Calu3 (cell line): ENCODE data around the gene CDT1. TPM values are rescaled to one million over a fixed set of nuclear protein-coding genes. Genes with fewer than 3 reads are reported as not detected.

Source experiments
- BruUV-seq: library from RNA; stranded (reverse); fragments of 400-500 nt; replicated peaks from 2 replicates; lab custom pipeline; 2021; lab: Mats Ljungman, UMichigan
- CTCF ChIA-PET: fragments of 300-600 bp; sonication (Branson Sonifier 250); formaldehyde crosslinking; loops from one replicate; lab custom pipeline; 2022; ENCODE audit warnings: antibody characterized with exemption; lab: Charles Lee
- DNase-seq: peaks from one replicate; pipeline ENCODE4 v3.0.0; 2022
- H3K27ac Mint-ChIP-seq: one replicate; pipeline ENCODE4 v1.8.0; 2022; ENCODE audit warnings: mixed read lengths; ENCODE audit not compliant: unreplicated experiment
- H3K27me3 Mint-ChIP-seq: one replicate; pipeline ENCODE4 v1.8.0; 2022; ENCODE audit warnings: mixed read lengths; ENCODE audit not compliant: unreplicated experiment
- H3K36me3 Mint-ChIP-seq: one replicate; pipeline ENCODE4 v1.8.0; 2022; ENCODE audit warnings: mild to moderate bottlenecking, moderate library complexity, mixed read lengths; ENCODE audit not compliant: insufficient read depth, unreplicated experiment
- H3K4me1 Mint-ChIP-seq: one replicate; pipeline ENCODE4 v1.8.0; 2022; ENCODE audit warnings: mild to moderate bottlenecking, low read depth, mixed read lengths; ENCODE audit not compliant: unreplicated experiment
- H3K4me3 Mint-ChIP-seq: one replicate; pipeline ENCODE4 v1.8.0; 2022; ENCODE audit warnings: mild to moderate bottlenecking, low read depth, moderate library complexity, mixed read lengths; ENCODE audit not compliant: unreplicated experiment
- H3K9me3 Mint-ChIP-seq: one replicate; pipeline ENCODE4 v1.8.0; 2022; ENCODE audit warnings: low read depth, mixed read lengths; ENCODE audit not compliant: unreplicated experiment
- CTCF ChIP-seq: fragments of 200-600 bp; IDR thresholded peaks from one replicate; pipeline ENCODE4 v1.8.0; 2022; ENCODE audit warnings: antibody characterized with exemption; ENCODE audit not compliant: unreplicated experiment
- intact Hi-C: fragments of 100-400 bp; cut with micrococcal nuclease; formaldehyde crosslinking; loops from one replicate; pipeline ENCODE4 v1.10.0; 2022; ENCODE audit not compliant: unreplicated experiment
- total RNA-seq: library from RNA; stranded (reverse); gene quantifications from 2 replicates; pipeline ENCODE4 v1.2.3, GENCODE V29; 2022

CDT1 gene
- total RNA-seq, 1 experiment from 2014 or later, result 74.8 TPM

GRCh38 chr16:88783391-88784073 is 20.1 kb upstream of the CDT1 start:
- Mint-ChIP-seq H3K4me1 (peaks cover 44% of the 10 kb centered on the region), H3K27ac (peak overlapping the region; percentile 35), H3K27me3 (no peaks in the 10 kb centered on the region), H3K4me3 (peak overlapping the region; percentile 75), H3K9me3 (no peaks in the 10 kb centered on the region), H3K36me3 (peaks cover 40% of the 10 kb centered on the region)
- TSS peak; percentile 54 for BruUV-seq
- CTCF ChIA-PET, result interaction anchor here (0.8 to 4.7 kb wide), 11 partner anchors 11 to 47 kb away, joined by 3 to 39 read pairs (median 4); partner anchors contain the start of gene APRT
- no peak for DNase-seq
- intact Hi-C loops, result loop anchor here (2.0 kb wide), 1 partner anchor 39 kb away; no protein-coding TSS in a partner anchor
- TF ChIP-seq CTCF, result no peak

DNA sequence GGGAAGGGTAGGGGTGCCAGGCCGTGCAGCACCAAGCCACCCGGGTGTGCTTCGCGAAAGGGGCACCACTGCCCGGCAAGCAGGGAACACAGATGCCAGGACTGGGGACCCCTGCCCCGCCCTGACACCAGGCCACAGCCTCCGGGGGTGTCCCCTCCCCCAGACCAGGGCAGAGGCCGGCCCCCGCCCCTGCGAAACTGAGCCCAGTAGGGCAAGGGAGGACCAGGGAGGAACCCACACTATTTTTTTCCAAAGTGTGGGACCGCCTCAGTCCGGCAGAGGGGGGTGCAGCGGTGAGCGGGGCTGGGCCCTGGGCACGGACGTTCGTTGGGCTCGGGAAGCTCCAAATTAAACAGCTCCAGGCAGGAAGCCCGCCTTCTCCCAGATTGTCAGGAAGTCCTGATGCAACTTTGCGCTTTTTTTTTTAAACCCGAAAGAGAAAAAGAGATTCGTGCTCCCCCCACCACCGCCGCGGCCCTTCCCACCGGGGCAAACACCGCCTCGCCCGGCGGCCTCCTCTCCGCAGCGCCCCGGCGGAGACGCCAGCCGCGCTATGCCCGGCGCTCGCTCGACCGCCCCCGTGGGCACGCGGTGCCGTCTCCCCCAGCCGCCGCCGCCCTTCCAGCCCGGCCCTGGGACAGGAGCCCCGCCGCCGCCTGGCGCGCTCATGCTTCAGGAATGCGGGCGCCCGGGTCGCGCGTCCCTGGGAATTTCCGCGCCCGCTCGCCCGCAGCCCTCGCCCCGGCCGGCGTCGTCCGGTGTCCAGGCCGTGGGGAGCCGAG is 19.3 kb upstream of the CDT1 start:
- H3K4me3 Mint-ChIP-seq, result peak overlapping the region; percentile 75
- H3K4me1 Mint-ChIP-seq, result peaks cover 44% of the 10 kb centered on the region
- DNase-seq, result peak; percentile 84
- H3K27me3 Mint-ChIP-seq, result no peaks in the 10 kb centered on the region
- H3K27ac Mint-ChIP-seq, result peak overlapping the region; percentile 26
- peaks cover 40% of the 10 kb centered on the region for H3K36me3 Mint-ChIP-seq
- TF ChIP-seq CTCF, result peak; percentile 82
- H3K9me3 Mint-ChIP-seq, result no peaks in the 10 kb centered on the region
- CTCF ChIA-PET, result interaction anchor here (0.8 to 4.7 kb wide), 9 partner anchors 10 to 48 kb away, joined by 3 to 39 read pairs (median 4); partner anchors contain the start of gene APRT
- no TSS peak for BruUV-seq
- intact Hi-C loops, result loop anchor here (2.0 kb wide), 1 partner anchor 39 kb away; no protein-coding TSS in a partner anchor

DNA sequence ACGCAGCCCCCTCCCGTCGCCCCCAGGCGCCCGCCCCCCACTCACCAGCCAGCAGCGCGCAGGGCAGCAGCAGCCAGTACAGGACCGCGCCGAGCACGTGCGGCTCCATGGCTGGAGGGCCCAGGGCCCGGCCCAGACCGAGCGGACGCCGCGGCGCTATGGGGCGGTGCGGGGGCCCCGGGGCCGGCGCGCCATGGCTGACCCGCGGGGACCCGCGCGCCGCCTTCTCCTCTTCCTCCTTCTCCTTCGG is 18.8 kb upstream of the CDT1 start:
- peak overlapping the region; percentile 75 for H3K4me3 Mint-ChIP-seq
- no TSS peak for BruUV-seq
- H3K27ac Mint-ChIP-seq, result no peak overlapping the region
- H3K27me3 Mint-ChIP-seq, result no peaks in the 10 kb centered on the region
- no peak for DNase-seq
- H3K36me3 Mint-ChIP-seq, result peaks cover 36% of the 10 kb centered on the region
- intact Hi-C loops, result loop anchor here (2.0 kb wide), 1 partner anchor 40 kb away; no protein-coding TSS in a partner anchor
- H3K4me1 Mint-ChIP-seq, result peaks cover 42% of the 10 kb centered on the region
- no peaks in the 10 kb centered on the region for H3K9me3 Mint-ChIP-seq
- TF ChIP-seq CTCF, result no peak
- CTCF ChIA-PET, result interaction anchor here (1.0 to 4.7 kb wide), 7 partner anchors 10 to 48 kb away, joined by 3 to 39 read pairs (median 4); partner anchors contain the start of gene APRT

- peak; percentile 86 for DNase-seq
- H3K36me3 Mint-ChIP-seq, result peaks cover 36% of the 10 kb centered on the region
- H3K27me3 Mint-ChIP-seq, result no peaks in the 10 kb centered on the region
- BruUV-seq, result no TSS peak
- H3K27ac Mint-ChIP-seq, result peak within 1 kb of the TSS; percentile 26
- H3K9me3 Mint-ChIP-seq, result no peaks in the 10 kb centered on the region
- H3K4me3 Mint-ChIP-seq, result peak within 1 kb of the TSS; percentile 75
- peak; percentile 96 for TF ChIP-seq CTCF
- CTCF ChIA-PET, result interaction anchor here (4.7 kb wide), 1 partner anchor 49 kb away, joined by 39 read pairs; no protein-coding TSS in a partner anchor
- peaks cover 37% of the 10 kb centered on the region for H3K4me1 Mint-ChIP-seq
- intact Hi-C loops, result loop anchor here (2.0 kb wide), 1 partner anchor 41 kb away; no protein-coding TSS in a partner anchor
Observed at GRCh38 chr16:88785106-88785924, 18.3 kb upstream of the CDT1 start, which contains the start of gene PIEZO1. PIEZO1 (minus strand) TSS chr16:88785220; CDS start chr16:88784964, 256 bp downstream.
